Stimulated activated CD8-positive, alpha-beta memory T cell treated with anti-CD3 and anti-CD28 coated beads, Interleukin-12 subunit alpha, Interleukin-12 subunit beta, amount 100 ng/mL, for 4 hours (primary cell): ENCODE results near the gene IFNGR1.
"Not testable (repeated sequence)": the region's sequence is repeated elsewhere in the genome, so short reads cannot be mapped to it uniquely, and the experiment has no call there.

Experiments used
- DNase-seq: peaks from one replicate; pipeline ENCODE4 v3.0.0-alpha.2; 2020; ENCODE audit warnings: low read depth

Gene IFNGR1

DNA sequence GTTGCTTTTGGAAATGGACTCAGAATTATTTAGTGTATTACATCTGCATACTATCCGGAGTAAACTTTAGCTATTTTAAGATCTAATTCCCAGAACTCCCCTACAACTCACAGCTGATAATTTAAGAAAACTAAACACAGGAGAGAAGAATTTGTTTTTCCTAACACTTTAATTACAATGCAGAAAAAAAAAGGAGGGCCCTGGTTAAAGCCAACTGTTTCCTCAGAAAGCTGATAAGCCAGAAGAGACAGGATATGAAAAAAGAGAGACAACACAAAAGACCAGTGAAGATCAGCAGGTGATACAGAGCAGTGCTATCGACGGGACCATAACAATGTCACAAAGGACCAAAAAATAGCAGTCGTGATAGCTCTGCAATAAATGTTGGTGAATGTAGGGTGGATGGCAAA, 5.8 kb downstream of the IFNGR1 start:
- DNase-seq = no peak

DNA sequence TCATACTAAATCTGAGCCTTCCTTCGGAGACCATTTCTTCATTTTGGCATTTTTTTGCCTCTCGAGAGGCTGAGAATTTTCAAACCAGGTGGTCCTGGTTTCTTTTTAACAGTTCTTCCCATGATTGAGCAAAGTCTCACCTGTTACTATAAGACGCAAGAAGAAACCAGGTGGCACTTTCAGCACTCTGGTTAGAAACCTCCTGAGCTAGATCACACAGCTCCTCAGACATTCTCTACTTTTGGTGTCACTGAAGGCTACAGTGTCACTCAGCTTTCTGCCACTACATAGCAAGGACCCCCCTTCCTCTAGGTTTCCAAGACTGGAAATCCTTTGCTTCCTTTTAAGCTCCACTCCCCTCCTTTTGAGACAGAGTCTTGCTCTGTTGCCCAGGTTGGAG, 7.3 kb downstream of the IFNGR1 start:
- no peak for DNase-seq

DNA sequence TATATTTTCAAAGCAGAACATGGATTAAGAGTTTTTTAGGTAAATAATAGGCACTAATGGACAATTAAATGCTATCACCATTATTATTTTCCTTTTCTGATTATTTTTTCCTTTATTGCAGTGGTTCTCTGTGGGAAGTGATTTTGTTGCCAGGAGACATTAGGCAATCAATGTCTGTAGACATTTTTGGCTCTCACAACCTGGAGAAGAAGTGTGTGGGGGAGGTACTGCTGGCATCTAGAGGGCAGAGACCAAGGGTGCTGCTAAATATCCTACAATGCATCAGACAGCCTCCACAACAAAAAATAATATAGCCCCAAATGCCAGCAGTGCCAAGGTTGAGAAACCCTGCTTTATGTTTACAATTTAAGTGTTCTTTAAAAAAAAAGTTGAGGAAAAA, 8.3 kb downstream of the IFNGR1 start:
- DNase-seq = no peak

DNA sequence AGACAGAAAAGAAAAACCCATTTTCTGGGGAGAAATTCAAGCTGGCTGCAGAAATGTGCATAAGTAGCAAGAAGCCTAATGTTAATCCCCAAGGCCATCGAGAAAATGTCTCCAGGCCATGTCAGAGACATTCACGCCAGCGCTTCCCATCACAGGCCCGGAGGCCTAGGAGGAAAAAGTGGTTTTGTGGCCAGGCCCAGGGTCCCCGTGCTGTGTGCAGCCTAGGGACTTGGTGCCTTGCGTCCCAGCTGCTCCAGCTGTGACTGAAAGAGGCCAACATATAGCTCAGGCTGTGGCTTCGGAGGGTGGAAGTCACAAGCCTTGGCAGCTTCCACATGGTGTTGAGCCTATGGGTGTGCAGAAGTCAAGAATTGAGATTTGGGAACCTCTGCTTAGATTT, 10.9 kb downstream of the IFNGR1 start:
- DNase-seq = no peak

DNA sequence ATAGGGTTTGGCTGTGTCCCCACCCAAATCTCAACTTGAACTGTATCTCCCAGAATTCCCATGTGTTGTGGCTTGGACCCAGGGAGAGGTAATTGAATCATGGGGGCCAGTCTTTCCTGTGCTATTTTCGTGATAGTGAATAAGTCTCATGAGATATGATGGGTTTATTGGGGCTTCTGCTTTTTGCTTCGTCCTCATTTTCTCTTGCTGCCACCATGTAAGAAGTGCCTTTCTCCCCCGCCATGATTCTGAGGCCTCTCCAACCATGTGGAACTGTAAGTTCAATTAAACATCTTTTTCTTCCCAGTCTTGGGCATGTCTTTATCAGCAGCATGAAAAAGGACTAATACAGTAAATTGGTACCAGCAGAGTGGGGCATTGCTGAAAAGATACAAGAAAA, 11.7 kb downstream of the IFNGR1 start:
- DNase-seq = not testable (repeated sequence)

DNA sequence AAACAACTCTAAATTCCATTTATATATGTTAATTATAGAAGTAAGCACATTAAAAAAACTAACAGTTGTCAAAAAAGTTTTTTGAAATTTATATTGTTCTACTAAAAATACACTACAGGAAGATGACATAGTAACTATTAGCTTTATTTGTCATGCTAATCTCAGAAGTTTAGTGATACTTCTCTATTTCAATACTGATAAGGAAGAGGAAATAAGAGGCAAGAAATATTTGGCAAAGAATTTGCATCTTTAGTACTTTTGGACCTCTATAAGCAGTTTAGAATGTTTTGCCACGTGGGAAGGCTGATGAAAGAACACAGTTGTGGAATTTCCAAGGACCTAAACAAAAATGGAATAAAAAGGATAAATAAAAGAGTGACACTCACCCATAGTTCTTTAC, 12.6 kb downstream of the IFNGR1 start:
- DNase-seq = no peak

GRCh38 chr6:137203256-137203655, 15.9 kb downstream of the IFNGR1 start:
- no peak for DNase-seq

GRCh38 chr6:137202078-137202477, 17.1 kb downstream of the IFNGR1 start:
- no peak for DNase-seq

DNA sequence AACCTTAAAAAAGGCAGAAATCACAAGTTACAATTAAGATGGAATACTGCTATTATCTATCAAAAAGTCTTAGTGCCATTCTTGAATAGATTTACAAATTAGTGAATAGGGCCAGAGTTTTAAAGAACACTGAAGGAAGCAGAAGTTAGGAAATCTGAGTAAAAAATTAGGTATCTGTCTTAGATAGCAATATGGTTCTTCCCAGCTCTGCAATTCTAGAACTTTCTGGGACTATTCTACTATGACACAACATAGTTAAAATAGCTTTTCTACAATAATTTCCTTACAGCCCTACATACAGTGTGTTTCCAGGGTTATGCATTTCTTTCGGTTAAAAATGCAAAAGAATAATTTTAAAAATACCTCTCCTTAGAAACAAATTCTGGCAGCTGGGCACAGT, 18.2 kb downstream of the IFNGR1 start:
- DNase-seq = no peak

DNA sequence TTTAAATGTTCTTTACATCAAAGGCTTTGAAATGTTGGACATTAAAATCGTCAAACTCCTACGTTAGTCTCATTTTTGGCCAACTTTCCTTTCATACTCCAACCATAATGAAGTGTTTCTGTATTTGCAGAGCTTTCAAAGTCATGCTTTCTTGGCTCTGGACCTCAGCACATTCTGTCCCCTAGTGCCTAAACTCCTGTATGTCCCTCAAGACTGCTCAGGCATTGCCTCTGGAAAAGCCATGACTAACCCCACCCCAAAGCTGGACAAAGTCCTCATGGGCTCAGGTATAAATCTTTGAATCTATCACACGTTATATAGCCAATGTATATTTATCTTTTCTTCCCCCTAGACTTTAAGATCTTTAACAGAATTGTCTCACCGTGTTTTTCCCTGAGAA, 18.9 kb downstream of the IFNGR1 start:
- DNase-seq = no peak

GRCh38 chr6:137197684-137198645, 21.2 kb downstream of the IFNGR1 start:
- no peak for DNase-seq

DNA sequence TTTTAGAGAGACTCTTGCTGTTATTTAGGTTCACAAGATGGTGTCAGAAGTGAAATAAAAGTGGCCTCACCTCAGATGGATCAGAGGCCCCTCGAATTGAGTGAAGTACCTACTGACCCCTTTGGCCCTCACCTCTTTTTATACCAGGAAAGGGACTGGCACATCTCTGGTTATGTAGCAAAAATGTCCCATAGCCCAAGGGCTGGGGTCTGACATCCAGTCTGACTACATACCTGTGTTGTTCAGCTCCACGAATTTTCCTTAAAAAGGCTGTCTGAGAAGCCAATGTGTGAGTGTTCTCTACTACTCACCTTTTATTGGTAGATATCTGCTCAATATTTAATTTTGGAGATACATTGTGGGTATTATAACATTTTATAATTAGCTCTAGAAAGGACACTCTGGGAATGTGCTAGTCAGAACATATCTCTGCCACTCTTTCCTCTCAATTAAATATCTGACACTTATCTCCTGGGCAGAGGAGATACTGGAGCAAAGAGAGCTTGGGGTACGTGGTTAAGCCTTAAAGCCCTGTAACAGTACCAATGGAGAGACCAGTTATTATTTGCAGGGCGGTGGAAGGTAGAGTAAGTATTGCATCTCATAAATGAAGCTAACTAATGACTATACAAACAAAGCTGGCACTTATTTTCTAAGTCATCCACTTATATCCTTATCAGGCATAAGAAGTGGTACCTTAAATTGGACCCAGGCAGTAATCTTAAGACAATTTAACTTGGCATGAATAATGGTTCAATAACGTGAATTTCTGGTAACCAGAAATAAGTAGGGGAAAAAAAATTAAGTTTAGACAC, 25.7 kb downstream of the IFNGR1 start:
- no peak for DNase-seq

- DNase-seq = no peak
Measured at GRCh38 chr6:137192821-137193220, 26.4 kb downstream of the IFNGR1 start.

- no peak for DNase-seq
Measured at GRCh38 chr6:137191670-137192069, 27.5 kb downstream of the IFNGR1 start.

DNA sequence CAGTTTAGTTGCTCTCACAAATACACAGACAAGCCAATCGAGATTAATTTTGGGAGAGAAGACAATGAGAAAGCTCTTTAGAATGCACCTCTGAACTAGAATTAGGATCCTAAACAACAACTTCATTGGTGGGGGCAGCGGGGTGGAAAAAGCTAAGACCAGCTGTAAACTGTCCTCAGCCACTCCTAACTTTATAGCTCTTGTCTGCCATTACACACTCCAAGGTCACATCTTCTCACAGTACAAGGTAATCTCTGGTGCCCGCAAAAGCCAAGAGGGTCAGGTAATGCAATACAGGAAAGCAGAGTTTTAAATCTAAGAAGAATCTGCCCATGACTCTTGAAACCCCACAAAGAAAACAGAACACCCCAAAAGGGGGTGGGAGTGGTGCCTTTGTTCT, 27.9 kb downstream of the IFNGR1 start:
- DNase-seq = no peak

GRCh38 chr6:137190583-137191094, 28.5 kb downstream of the IFNGR1 start:
- DNase-seq = no peak

DNA sequence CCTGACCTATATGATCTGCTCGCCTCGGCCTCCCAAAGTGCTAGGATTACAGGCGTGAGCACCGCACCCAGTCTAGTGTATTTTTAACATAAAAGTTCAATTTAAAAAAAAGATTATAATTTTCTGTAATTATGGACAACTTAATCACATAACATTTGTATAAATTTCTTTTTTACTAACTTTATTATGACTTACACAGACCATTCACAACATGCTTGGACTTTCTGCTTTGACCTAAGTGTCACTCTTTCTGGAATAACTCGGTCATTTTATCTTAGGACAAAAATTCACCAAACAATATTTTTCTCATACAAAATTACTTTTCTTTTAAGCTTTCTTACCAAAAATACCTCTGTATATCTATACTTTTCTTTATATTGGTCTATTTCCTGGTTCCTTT, 30.3 kb downstream of the IFNGR1 start:
- no peak for DNase-seq

GRCh38 chr6:137185290-137185689, 33.9 kb downstream of the IFNGR1 start:
- no peak for DNase-seq

DNA sequence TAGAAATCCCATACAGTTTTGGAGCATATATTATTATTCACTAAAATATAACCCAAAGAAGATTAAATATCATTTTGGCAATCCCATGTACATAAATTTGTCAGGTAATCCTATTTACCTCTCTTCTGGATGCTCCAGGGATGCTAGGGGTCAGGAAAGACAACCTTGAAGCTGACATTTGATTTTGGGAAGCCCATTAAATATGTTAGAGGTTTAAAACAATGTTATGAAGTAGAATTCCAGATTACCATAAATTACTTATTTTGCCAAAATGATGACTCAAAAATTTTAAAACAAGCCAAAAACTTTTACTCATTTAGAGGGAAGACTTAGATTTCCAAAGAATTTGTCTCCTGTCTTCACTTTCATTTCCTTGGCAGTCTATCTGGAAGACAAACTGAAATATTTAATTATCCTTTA, 36.5 kb downstream of the IFNGR1 start:
- no peak for DNase-seq

- no peak for DNase-seq
Measured at GRCh38 chr6:137181891-137182653, 37.1 kb downstream of the IFNGR1 start.

DNA sequence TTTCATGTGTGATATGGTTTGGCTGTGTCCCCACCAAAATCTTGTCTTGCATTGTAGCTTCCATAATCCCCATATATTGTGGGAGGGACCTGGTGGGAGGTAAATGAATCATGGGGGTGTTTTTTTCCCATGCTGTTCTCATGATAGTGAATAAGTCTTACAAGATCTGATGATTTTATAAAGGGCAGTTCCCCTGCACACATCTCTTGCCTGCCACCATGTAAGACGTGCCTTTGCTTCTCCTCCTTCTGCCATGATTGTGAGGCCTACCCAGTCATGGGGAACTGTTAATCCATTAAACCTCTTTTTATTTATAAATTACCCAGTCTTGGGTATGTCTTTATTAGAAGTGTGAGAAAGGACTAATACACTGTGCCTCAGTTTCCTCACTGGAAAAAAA, 41.6 kb downstream of the IFNGR1 start:
- DNase-seq = no peak

GRCh38 chr6:137176729-137177128, 42.5 kb downstream of the IFNGR1 start:
- no peak for DNase-seq
